ENCODE data around the gene RNF183.
A peak's percentile ranks its signal among the peaks of the same experiment; 100 is the strongest.

RNF183 gene

DNA sequence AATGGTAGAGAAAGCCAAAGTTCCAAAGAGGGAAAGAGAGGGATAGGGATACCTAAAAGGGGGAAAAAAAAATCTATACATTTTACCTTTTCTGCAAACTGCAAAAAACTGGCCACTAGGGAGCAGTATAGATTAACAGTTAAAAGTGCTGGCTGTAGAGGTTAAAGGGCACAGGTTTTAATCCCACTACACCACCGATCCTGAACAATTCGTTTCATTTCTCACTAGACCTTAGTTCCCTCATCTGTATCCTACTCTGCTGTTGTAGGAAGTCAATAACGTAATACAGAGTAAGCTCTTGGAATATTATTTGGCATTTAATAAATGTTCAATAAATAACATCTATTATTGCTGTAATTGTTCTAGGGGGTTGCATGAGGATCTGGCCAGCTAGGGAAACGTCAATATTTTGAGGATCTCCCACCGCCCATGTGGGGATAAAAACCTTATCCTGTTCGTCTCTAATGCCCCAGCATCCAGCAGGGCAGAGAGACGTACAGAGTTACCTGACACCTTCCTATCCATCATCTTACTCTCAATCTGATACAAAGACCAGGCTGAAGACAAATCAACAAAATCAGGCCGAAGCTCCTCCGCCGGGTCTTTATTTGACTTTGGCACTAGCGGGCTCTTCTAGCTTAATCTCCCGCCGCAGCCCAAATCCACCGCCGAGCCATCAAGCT lies 28.6 kb downstream of the RNF183 start:
- TF ChIP-seq, protein P1, sequence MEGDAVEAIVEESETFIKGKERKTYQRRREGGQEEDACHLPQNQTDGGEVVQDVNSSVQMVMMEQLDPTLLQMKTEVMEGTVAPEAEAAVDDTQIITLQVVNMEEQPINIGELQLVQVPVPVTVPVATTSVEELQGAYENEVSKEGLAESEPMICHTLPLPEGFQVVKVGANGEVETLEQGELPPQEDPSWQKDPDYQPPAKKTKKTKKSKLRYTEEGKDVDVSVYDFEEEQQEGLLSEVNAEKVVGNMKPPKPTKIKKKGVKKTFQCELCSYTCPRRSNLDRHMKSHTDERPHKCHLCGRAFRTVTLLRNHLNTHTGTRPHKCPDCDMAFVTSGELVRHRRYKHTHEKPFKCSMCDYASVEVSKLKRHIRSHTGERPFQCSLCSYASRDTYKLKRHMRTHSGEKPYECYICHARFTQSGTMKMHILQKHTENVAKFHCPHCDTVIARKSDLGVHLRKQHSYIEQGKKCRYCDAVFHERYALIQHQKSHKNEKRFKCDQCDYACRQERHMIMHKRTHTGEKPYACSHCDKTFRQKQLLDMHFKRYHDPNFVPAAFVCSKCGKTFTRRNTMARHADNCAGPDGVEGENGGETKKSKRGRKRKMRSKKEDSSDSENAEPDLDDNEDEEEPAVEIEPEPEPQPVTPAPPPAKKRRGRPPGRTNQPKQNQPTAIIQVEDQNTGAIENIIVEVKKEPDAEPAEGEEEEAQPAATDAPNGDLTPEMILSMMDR (IDR thresholded peaks at IDR 0.05; ENCODE audit: low read depth, low read length), result peak; percentile 78
- peak overlapping the region; percentile 88 for H3K4me3 ChIP-seq (ENCODE audit: low read depth, low read length)
- no peaks in the 10 kb centered on the region for H3K4me1 ChIP-seq
- DNase-seq, result peak; percentile 46
- H3K36me3 ChIP-seq, result peaks cover 44% of the 10 kb centered on the region
- H3K9me3 ChIP-seq, result no peaks in the 10 kb centered on the region
- H3K27me3 ChIP-seq, result no peaks in the 10 kb centered on the region

- Histone ChIP-seq H3K4me3 (ENCODE audit: low read depth, low read length) (no peak overlapping the region), H3K9me3 (no peaks in the 10 kb centered on the region), H3K36me3 (peaks cover 55% of the 10 kb centered on the region), H3K4me1 (no peaks in the 10 kb centered on the region), H3K27me3 (no peaks in the 10 kb centered on the region)
- DNase-seq, result no peak
- TF ChIP-seq, protein P1 (IDR thresholded peaks at IDR 0.05; ENCODE audit: low read depth, low read length), result no peak
Measured at GRCh38 chr9:113269871-113270270, 33.3 kb downstream of the RNF183 start.

- Histone ChIP-seq H3K27me3 (no peaks in the 10 kb centered on the region), H3K36me3 (peaks cover 56% of the 10 kb centered on the region), H3K4me1 (no peaks in the 10 kb centered on the region), H3K9me3 (no peaks in the 10 kb centered on the region), H3K4me3 (ENCODE audit: low read depth, low read length) (no peak overlapping the region)
- no peak for DNase-seq
- TF ChIP-seq, protein P1 (IDR thresholded peaks at IDR 0.05; ENCODE audit: low read depth, low read length), result no peak
Measured at GRCh38 chr9:113269355-113269754, 33.8 kb downstream of the RNF183 start.

DNA sequence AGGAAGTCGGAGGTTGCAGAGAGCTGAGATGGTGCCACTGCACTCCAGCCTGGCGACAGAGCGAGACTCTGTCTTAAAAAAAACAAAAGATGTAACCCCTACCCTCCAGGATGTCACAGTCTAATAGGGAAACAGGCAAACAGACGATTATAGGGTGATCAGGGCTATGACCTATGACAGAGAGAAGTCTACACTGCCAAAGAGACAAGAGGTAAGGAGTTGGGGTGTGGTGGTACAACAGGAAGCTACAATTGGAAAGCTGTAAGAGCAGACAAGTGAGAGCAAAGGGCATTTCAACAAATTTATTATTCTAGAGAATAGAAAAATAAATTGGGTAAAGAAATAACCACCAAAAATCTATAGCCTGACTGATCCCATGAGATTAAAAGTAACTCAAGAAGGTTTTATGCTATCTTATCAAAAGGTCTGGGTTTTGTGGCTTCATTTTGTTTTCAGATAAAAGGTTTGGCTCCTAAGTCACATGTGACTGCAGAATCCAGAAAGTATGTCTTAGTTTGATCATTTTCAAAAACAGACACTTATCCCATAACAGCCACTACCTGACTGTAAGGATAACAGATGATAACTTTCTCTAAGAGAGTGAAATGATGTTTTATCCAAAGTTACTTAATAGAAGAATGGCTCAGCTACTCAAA lies 35.1 kb downstream of the RNF183 start:
- Histone ChIP-seq H3K36me3 (peaks cover 56% of the 10 kb centered on the region), H3K4me3 (ENCODE audit: low read depth, low read length) (no peak overlapping the region), H3K4me1 (no peaks in the 10 kb centered on the region), H3K9me3 (no peaks in the 10 kb centered on the region), H3K27me3 (no peaks in the 10 kb centered on the region)
- DNase-seq, result no peak
- TF ChIP-seq, protein P1 (IDR thresholded peaks at IDR 0.05; ENCODE audit: low read depth, low read length), result no peak

DNA sequence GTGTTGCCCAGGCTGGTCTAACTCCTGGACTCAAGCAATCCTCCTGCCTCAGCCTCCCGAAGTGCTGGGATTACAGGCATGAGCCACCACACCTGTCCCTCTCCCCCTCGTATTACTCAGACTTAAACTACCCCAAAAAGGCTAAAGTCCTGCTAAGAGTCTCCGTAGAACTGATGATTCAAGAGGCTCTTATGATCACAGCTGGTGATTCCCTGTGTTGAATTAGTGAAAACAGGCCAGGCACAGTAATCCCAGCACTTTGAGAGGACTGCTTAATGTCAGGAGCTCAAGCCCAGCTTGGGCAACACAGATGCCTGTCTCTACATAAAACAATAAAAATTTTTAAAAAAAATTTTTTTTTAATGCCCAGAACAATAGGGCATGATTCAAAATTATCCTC lies 37.0 kb downstream of the RNF183 start:
- TF ChIP-seq, protein P1 (IDR thresholded peaks at IDR 0.05; ENCODE audit: low read depth, low read length), result no peak
- no peak for DNase-seq
- no peaks in the 10 kb centered on the region for H3K27me3 ChIP-seq
- H3K4me3 ChIP-seq (ENCODE audit: low read depth, low read length), result no peak overlapping the region
- no peaks in the 10 kb centered on the region for H3K9me3 ChIP-seq
- peaks cover 62% of the 10 kb centered on the region for H3K36me3 ChIP-seq
- no peaks in the 10 kb centered on the region for H3K4me1 ChIP-seq

Data from BE2C (cell line).